Activated T-helper 2 cell treated with anti-CD3 and anti-CD28 coated beads, Interferon-gamma antibody, Interleukin-2, Interleukin-4, amounts not matched to agents 10 μg/mL and 5 μg/mL and 100 μg/mL, durations not matched to agents 14 hours and 24 hours and 36 hours (primary cell): ENCODE data around the gene NKX1-1. TPM values are rescaled to one million over a fixed set of nuclear protein-coding genes. Genes with fewer than 3 reads are reported as not detected.

ENCODE experiments used
- DNase-seq: peaks from one replicate; pipeline ENCODE4 v3.0.0; 2021; ENCODE audit warnings: low spot score
- H3K27ac Mint-ChIP-seq: one replicate; pipeline ENCODE4 v1.8.0; 2021; ENCODE audit warnings: mixed read lengths
- H3K27me3 Mint-ChIP-seq: one replicate; pipeline ENCODE4 v1.8.0; 2021; ENCODE audit warnings: low read depth, mixed read lengths
- H3K36me3 Mint-ChIP-seq: one replicate; pipeline ENCODE4 v1.8.0; 2021; ENCODE audit warnings: low read depth, mixed read lengths
- H3K4me1 Mint-ChIP-seq: one replicate; pipeline ENCODE4 v1.8.0; 2021; ENCODE audit warnings: low read depth, mixed read lengths
- H3K4me3 Mint-ChIP-seq: one replicate; pipeline ENCODE4 v1.8.0; 2021; ENCODE audit warnings: low read depth, mild to moderate bottlenecking, moderate library complexity, mixed read lengths
- H3K9me3 Mint-ChIP-seq: one replicate; pipeline ENCODE4 v1.8.0; 2021; ENCODE audit warnings: mixed read lengths
- intact Hi-C: fragments of 100-400 bp; cut with micrococcal nuclease; formaldehyde crosslinking; loops from one replicate; pipeline ENCODE4 v1.15.1; 2023
- total RNA-seq: library from RNA; stranded (reverse); gene quantifications from 2 replicates; pipeline ENCODE4 v1.2.3, GENCODE V29; 2022

Gene NKX1-1
- total RNA-seq, 1 donor from 2014 or later, result not detected

- Mint-ChIP-seq H3K4me1 (no peaks in the 10 kb centered on the region), H3K27ac (no peak overlapping the region), H3K36me3 (peaks cover 4% of the 10 kb centered on the region), H3K9me3 (peaks cover 4% of the 10 kb centered on the region), H3K27me3 (no peaks in the 10 kb centered on the region), H3K4me3 (no peak overlapping the region)
- no peak for DNase-seq
- intact Hi-C loops, result no loop called here
These were observed 23.2 kb downstream of the NKX1-1 start for GRCh38 chr4:1382776-1383727.

GRCh38 chr4:1381944-1382541, 24.2 kb downstream of the NKX1-1 start:
- Mint-ChIP-seq H3K9me3 (no peaks in the 10 kb centered on the region), H3K27ac (no peak overlapping the region), H3K4me1 (no peaks in the 10 kb centered on the region), H3K36me3 (no peaks in the 10 kb centered on the region), H3K4me3 (no peak overlapping the region), H3K27me3 (no peaks in the 10 kb centered on the region)
- no peak for DNase-seq
- intact Hi-C loops, result no loop called here

DNA sequence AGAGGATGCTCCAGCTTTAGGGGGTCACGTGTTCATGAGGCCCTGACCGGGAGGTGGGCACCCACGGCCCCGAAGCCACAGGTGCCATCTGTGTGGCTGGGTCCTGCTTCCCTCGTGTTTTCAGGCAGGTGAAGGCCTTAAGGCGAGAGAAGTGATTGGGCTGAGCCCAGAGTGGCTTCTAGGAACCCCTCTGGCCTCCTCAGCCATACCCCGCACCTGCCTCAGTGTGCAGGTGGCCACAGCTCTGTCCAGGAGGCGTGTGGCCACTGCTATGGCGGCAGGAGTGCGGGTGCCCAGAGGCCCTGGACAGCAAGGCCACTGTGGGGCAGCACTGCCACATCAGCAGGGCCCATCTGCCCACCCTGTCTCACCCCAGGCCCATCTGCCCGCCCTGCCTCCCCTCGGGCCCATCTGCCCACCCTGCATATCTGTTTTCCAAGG, 25.0 kb downstream of the NKX1-1 start:
- H3K27me3 Mint-ChIP-seq, result no peaks in the 10 kb centered on the region

GRCh38 chr4:1380368-1381151, 25.7 kb downstream of the NKX1-1 start:
- no peaks in the 10 kb centered on the region for H3K36me3 Mint-ChIP-seq
- H3K27ac Mint-ChIP-seq, result no peak overlapping the region
- H3K4me3 Mint-ChIP-seq, result no peak overlapping the region
- no peaks in the 10 kb centered on the region for H3K27me3 Mint-ChIP-seq
- no peaks in the 10 kb centered on the region for H3K4me1 Mint-ChIP-seq
- DNase-seq, result no peak
- intact Hi-C loops, result no loop called here
- H3K9me3 Mint-ChIP-seq, result no peaks in the 10 kb centered on the region

More for the DNA sequence above, 25.0 kb downstream of the NKX1-1 start:
- intact Hi-C loops, result no loop called here
- no peaks in the 10 kb centered on the region for H3K36me3 Mint-ChIP-seq
- no peaks in the 10 kb centered on the region for H3K9me3 Mint-ChIP-seq
- no peak overlapping the region for H3K27ac Mint-ChIP-seq
- H3K4me1 Mint-ChIP-seq, result no peaks in the 10 kb centered on the region
- DNase-seq, result no peak
- H3K4me3 Mint-ChIP-seq, result no peak overlapping the region

DNA sequence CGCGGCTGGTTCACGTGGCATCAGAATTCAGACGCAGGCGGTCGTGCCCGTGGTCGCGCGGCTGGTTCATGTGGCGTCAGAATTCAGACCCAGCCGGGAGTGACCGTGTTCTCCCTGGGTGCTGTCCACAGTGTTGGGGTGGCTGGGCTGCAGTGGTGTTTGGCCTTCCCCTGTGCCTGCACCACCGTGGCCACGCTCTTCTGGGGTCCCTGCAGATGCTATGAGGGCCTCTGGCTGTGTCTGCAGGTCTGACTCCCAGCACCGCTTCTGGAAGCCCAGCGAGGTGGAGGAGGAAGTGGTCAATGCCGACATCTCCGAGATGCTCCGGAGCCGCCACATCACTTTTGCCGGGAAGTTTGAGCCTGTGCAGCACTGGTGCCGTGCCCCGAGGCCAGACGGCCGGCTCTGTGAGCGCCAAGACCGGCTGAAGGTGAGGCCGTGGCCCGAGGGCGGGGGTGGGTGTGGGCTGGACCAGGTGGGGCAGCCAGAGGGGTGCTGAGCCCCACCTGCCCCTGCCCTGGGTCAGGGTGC, 26.4 kb downstream of the NKX1-1 start:
- no peak overlapping the region for H3K27ac Mint-ChIP-seq
- no peak overlapping the region for H3K4me3 Mint-ChIP-seq
- no peaks in the 10 kb centered on the region for H3K27me3 Mint-ChIP-seq
- no peaks in the 10 kb centered on the region for H3K9me3 Mint-ChIP-seq
- no peaks in the 10 kb centered on the region for H3K36me3 Mint-ChIP-seq
- H3K4me1 Mint-ChIP-seq, result no peaks in the 10 kb centered on the region
- intact Hi-C loops, result no loop called here
- no peak for DNase-seq

DNA sequence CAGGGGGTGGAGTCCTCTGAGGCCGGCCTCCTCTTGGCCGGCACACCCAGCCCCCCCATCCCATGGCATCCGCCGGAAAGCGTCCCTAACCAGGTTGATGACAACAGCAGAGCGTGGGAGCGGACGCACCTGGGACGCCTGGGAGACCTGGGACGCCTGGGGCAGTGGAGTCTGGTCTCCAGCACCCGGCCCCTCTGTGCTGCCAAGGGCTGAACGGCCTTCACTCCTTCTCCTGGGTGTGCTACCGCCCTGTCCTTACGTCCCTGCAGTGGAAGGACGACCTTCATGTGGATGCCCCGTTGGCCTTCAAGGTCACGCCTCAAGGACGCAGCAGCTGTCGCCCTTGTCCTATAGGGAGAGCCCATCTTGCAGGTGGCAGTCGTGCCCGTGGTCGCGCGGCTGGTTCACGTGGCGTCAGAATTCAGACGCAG, 26.9 kb downstream of the NKX1-1 start:
- Mint-ChIP-seq H3K4me1 (no peaks in the 10 kb centered on the region), H3K9me3 (no peaks in the 10 kb centered on the region), H3K36me3 (no peaks in the 10 kb centered on the region), H3K27me3 (no peaks in the 10 kb centered on the region), H3K4me3 (no peak overlapping the region), H3K27ac (no peak overlapping the region)
- intact Hi-C loops, result no loop called here
- no peak for DNase-seq

DNA sequence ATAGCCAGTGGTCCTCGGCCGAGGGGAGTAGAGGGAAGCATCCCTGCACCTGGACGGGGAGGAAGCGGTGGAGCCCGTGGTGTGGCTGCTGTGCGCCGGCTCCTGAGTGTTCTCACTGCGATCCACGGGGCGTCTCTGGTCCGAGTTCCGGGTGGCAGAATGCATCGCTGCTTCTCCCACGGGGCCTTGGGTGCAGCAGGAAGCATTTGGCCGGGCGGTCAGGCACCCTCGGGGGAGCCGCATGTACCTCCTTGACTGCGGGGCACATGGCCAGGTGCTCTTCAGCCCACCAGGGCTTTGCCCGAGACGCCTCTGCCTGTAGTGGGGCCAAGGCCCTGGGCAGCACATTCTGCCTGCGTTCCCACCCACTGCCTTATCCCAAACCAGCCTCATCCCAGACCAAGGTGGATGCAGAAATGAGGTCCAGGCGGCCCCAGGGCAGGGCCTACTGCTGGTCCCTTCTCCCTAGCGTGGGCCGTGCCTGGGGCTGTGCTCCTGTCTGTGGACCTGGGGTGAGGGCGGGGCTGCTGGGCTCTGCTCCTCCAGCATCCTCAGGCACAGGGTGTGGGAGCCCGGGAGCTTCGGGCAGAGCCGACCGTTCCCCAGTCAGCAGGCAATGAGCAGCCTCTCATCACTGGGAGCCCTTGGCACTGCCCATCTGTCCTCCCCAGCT, 27.5 kb downstream of the NKX1-1 start:
- H3K4me1 Mint-ChIP-seq, result no peaks in the 10 kb centered on the region
- H3K27me3 Mint-ChIP-seq, result no peaks in the 10 kb centered on the region
- no peaks in the 10 kb centered on the region for H3K9me3 Mint-ChIP-seq
- no peak overlapping the region for H3K27ac Mint-ChIP-seq
- peaks cover 1% of the 10 kb centered on the region for H3K36me3 Mint-ChIP-seq
- no peak overlapping the region for H3K4me3 Mint-ChIP-seq
- intact Hi-C loops, result no loop called here
- DNase-seq, result no peak

DNA sequence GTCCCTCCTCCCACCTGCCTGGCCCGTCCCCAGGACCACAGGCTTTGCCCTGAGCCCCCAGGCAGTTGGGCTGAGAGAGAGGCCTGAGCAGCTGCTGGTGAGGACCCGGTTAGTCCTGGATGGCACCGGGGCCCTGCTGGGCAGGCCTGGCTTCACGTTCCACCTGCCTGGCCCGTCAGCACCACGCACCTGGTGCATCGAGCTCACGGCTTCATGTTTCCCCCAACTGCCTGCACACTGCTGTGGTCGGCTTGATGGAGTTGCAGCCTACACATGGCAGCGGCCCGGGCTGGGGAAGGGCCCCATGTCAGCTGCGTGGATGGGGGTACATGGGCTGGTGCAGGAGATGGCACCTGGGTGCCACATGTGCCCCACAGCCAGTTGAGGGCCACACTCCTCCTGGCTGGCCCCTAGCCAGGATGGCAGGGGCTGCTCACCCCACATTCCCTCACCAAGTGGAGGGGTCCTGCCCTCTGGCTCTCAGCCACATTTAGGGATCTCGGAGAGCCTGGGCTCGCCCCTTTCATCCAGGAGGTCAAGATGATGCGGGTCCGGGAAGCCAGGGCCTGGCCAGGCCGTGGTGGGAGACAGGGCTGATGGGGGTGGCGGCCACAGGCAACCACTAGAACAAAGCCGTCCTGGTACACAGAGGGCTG, 28.5 kb downstream of the NKX1-1 start:
- intact Hi-C loops, result no loop called here
- Mint-ChIP-seq H3K36me3 (peaks cover 5% of the 10 kb centered on the region), H3K4me3 (no peak overlapping the region), H3K9me3 (no peaks in the 10 kb centered on the region), H3K27me3 (no peaks in the 10 kb centered on the region), H3K4me1 (no peaks in the 10 kb centered on the region), H3K27ac (no peak overlapping the region)
- DNase-seq, result no peak

GRCh38 chr4:1376841-1377605, 29.2 kb downstream of the NKX1-1 start:
- Mint-ChIP-seq H3K36me3 (peaks cover 5% of the 10 kb centered on the region), H3K27ac (no peak overlapping the region), H3K27me3 (no peaks in the 10 kb centered on the region), H3K4me1 (no peaks in the 10 kb centered on the region), H3K4me3 (no peak overlapping the region), H3K9me3 (no peaks in the 10 kb centered on the region)
- DNase-seq, result no peak
- intact Hi-C loops, result no loop called here

DNA sequence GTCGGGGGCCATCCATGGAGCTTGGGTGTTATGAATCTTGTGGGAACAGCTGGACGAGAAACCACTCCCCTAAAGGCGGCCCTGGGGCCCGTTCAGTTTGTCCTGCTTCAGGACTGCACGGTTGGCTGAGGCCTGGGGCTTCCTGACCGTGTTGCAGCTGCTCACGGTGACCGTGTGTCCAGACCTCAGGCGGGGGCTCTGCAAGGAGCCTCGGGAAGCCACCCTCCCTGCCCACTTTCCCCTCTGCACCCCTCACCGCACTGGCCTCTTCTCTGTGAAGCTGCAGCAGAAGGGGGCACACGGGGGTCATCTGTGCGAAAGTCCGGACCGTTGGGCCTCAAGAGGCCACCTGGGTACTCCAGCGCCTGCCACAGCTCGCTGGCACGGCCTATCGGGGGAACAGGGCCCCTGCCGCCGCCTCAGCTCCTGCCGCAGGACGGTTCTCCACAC, 29.8 kb downstream of the NKX1-1 start:
- H3K9me3 Mint-ChIP-seq, result no peaks in the 10 kb centered on the region
- no peak overlapping the region for H3K27ac Mint-ChIP-seq
- H3K27me3 Mint-ChIP-seq, result no peaks in the 10 kb centered on the region
- peaks cover 5% of the 10 kb centered on the region for H3K36me3 Mint-ChIP-seq
- intact Hi-C loops, result no loop called here
- DNase-seq, result no peak
- H3K4me3 Mint-ChIP-seq, result no peak overlapping the region
- no peaks in the 10 kb centered on the region for H3K4me1 Mint-ChIP-seq

DNA sequence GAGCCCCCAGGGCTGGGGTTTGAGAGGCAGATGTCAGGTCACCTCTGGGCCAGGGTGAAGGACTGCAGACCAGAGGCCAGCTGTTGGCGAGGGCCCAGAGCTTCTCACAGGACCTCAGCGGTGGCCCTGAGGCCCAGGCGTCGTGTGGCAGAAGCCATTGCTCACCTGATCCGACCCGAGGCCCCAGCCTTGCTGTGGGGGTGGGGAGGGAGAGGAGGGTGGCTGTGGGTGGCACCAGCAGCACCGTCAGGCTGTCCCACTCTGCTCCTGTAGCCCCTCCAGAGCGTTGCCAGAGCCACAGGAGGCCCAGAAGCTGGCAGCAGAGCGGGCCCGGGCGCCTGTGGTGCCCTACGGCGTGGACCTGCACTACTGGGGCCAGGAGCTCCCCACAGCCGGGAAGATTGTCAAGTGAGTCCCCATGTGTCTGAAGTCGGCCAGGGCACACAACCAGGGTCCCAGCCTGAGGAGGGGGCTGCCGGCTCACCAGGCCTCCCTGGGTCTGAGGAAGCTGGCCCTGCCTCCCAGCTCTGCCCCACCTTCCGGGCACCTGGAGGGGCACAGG, 30.4 kb downstream of the NKX1-1 start:
- DNase-seq, result no peak
- Mint-ChIP-seq H3K4me3 (no peak overlapping the region), H3K27ac (no peak overlapping the region), H3K27me3 (no peaks in the 10 kb centered on the region), H3K9me3 (no peaks in the 10 kb centered on the region), H3K36me3 (peaks cover 5% of the 10 kb centered on the region), H3K4me1 (no peaks in the 10 kb centered on the region)
- intact Hi-C loops, result no loop called here
